HG03108 (cell line): ENCODE results near the gene ASPG.

Experiments
- ATAC-seq: cut with Tn5 transposase; IDR thresholded peaks from one replicate; pipeline ENCODE4 v1.9.1; 2021; ENCODE audit warnings: moderate library complexity; ENCODE audit not compliant: unreplicated experiment

Gene ASPG

GRCh38 chr14:104135121-104135903 lies 49.8 kb downstream of the ASPG start:
- no peak for ATAC-seq

- ATAC-seq = no peak
Observed at GRCh38 chr14:104135904-104136471, 50.5 kb downstream of the ASPG start.

- no peak for ATAC-seq
Observed at GRCh38 chr14:104136472-104137296, 51.2 kb downstream of the ASPG start.

DNA sequence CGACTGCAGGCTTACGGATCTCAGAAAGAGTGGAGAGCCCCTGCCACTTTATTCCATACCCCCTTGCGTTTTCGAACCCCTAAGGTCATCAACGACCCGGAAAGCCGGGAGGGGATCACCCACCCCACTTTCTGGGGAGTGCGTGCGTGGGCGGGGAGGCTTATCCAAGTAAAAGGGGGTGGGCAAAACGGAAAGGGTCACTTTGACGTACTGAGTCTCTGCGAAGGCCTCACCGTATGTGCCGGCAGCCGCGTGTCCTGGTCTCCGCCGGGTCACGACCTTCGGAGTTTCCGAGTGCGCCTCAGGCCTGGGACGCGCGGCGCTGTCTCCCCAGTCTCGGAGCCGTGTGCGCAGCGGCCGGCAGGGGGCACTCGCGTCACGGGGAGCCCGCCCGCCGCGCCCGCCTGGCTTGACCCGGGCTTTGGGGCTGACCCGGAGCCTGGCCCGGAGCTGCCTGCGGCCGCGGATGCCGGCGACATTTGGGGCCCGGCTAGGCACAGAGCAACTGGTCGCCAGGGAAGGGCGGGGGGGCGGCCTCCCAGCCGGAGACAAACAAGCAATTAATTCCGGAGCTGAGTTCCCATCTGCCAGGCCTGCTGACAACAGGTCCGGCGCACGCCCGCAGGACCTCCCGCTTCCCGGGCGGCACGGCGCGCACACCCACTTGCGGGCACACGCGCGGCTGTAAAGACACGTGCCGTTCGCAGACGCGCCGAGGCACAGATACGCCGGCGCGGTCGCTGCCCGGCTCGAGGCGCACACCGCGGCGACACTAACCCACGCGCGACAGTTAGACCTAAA lies 52.0 kb downstream of the ASPG start:
- ATAC-seq = no peak

- no peak for ATAC-seq
Observed at GRCh38 chr14:104138098-104138717, 52.7 kb downstream of the ASPG start, which contains the start of gene KIF26A. KIF26A (plus strand) TSS chr14:104138587; CDS start chr14:104138723, 136 bp downstream.

GRCh38 chr14:104138718-104139459 lies 53.4 kb downstream of the ASPG start:
- ATAC-seq = no peak

DNA sequence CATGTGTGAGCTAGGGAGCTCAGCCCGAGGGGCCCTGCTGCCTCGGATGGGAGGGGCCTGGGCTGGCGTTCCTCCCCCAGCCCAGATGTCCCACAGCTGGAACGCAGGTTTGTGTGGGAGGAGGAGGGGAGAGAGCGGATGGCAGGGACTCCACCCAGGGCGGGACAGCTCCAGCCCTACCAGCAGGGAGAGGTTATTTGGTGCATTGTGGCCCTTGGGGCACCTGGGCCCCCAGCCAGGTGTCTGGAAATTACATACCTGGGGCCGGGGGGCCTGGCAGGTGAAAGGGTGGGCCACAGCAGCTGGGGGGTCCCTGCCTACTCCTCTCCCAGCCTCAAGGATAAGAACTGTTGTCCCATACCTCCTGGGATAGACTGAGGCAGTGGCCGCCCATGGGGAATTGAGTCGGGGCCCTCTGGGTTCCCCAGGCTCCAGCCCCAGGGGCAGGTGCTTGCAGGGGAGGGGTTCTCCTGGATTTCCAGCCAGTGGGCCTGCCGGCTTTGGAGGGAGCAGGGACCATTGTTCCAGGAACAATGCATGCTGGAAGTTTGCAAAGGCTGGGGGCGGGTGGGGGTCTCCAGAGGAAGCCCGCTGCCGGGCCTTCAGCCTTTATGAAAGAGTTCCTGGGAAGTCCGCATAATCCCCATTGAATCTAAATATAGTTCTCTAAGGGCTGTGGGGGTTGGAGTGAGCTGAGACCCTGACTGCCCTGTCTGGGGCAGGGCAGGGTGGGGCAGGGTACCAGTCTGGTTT lies 54.1 kb downstream of the ASPG start:
- ATAC-seq = no peak

GRCh38 chr14:104140213-104140462 lies 54.6 kb downstream of the ASPG start:
- no peak for ATAC-seq

- no peak for ATAC-seq
Observed at GRCh38 chr14:104140463-104141331, 55.2 kb downstream of the ASPG start.

DNA sequence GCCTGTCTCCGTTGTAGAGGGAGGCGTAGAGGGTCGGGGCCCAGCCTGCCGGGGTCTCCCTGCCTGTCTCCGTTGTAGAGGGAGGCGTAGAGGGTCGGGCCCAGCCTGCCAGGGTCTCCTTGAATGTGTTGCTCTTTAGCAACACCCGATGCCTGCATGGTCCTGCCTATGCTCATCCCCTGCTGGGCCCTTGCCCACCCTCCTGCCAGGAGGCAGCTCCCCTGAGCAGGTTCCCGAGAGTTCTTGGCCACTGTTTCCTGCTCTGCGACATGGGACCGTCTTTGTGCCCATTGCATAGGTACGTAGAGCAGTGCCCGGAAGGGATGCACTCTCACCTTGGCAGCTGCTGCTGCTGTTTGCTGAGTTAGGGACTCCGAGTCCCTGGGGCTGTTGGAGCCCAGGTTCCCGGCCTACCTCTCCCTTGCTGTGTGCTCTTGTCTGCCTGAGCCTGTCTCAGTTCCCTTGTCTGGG lies 56.2 kb downstream of the ASPG start:
- ATAC-seq = no peak

DNA sequence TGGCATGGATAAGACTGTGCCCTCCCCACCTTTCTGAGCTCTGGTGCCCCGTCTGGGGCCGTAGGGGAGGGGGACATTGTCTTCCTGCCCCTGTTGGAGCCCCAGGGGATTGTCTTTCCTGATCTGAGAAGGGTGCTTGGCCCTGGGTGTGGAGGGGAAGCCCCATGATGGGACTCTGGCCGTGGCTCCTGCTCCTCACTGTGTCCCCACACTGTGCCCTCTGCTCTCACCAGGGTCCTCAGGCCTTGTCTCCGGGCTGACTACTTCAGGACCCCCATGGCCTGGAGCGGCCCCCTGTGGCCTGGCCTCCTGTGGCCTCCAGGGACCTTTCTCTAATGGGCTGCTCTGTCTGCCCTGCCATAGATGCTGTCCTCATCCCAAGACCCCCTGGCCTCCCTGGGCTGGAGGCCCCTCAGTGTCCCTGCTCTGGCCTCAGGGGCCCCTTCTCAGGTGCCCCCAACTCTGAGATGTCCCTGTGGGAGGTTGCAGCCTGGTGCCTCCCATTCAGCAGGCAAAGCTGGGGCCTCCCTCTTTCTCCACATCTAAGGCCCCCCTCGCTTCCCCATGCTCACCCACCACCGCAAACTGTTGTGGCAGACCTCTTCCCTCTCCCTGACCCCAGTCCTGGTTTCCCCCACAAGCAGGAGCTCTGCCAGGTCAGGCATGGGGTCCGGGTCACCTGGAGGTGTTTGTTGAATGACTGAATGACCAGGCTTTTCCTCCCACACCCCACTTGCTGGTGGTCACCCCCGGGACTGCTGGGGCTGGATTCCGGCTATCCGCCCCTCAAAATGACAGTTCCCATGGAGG lies 56.8 kb downstream of the ASPG start:
- no peak for ATAC-seq

DNA sequence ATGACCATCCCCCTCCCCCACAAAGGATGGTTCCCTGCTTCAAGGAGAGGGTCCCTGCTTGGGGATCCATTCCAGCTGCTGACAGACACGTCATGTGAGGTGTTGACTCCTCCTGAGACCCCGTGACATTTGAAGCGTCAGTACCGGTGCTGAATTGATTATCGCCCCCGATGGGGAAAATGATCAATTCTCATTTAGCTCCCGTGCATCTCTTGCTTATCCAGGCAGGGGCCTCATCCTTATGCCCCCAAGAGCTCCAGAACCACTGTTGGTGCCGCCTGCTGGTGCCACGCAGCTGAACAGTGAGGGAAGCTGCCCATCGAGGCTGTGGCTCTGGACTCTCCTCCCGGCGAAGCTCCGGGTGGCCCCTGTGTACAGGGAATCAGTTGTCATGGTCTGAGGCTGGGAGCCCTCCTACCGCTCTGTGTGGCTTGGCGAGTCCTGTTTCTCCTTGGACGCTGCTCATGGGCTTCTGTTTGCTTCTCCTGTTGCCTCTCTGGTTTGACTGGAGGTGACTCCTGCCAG lies 57.5 kb downstream of the ASPG start:
- ATAC-seq = no peak

GRCh38 chr14:104143521-104144452 lies 58.3 kb downstream of the ASPG start:
- no peak for ATAC-seq

DNA sequence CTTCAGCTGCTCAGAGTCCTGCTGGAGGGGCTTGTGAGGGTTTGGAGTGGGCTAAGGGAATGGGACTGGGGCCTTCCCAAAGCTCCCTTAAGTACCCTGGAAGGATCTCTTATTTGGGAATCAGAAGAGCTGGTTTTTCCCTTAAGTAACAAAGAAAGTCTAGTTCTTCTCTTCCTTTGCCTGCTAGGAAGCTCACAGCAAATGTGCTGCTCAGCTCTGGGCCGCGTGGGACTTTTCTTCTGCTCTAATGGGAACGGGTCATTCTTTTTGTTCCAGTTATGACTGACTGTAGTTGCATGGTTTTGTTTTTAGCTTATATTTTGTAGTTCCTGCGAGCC lies 58.9 kb downstream of the ASPG start:
- no peak for ATAC-seq

DNA sequence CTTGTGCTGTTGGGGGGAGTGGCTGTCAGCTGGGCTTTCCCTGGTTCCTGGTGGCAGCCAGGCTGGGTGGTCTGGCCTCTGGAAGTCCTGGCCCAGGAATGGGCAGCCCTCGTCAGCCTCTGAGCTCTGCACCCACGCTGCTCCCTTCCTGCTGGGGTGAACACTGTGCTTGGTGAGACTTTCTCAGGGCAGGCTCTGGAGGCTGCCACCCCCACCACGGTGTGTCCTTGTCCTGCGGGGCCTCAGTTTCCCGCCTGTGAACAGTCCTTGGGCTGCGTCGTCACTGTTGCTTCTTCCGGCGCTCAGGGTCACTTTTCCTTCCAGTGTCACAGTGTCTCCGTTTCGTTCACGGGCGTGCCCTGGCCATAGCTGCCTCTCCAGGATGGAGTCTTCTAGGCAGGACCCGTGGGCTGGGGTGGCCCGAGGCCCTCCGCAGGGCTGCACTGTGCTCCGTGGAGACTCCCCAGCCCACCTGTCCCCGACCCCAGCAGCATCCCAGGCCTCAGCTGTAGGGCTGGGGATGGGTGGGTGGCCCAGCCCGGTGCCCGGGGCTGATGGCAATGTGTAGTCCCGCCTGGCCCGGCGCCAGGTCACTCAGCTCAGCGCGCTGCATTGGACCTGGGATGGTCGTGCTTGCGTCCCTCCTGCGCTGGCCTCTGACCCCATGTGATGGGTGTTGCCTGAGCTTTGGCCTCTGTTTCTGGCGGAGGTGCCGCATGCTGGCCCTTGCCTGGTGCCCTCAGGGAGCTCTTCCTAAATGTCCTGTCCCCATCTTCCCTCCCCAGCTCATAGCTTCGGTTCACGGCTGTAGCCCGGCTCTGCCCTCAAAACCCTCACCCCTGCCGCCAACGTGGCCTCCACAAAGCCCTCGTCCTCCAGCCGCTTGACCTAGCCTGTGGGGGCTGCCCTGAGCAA lies 59.7 kb downstream of the ASPG start:
- ATAC-seq = no peak
